H1 (cell line): Measurements from ENCODE around the gene PROSER3. TPM values are rescaled to one million over a fixed set of nuclear protein-coding genes. Genes with fewer than 3 reads are reported as not detected.

Experiments used
- CTCF ChIA-PET: fragments of 300-600 bp; sonication (Branson Sonifier 250); formaldehyde crosslinking; loops from one replicate; lab custom pipeline; 2021; ENCODE audit not compliant: partially characterized antibody; lab: Charles Lee
- POLR2A ChIA-PET: fragments of 300-600 bp; sonication (Branson Sonifier 250); formaldehyde crosslinking; loops from one replicate; lab custom pipeline; 2021; ENCODE audit warnings: inconsistent platforms; ENCODE audit not compliant: partially characterized antibody; lab: Charles Lee
- DNase-seq, 2 experiments: peaks; one replicate each; pipeline versions ENCODE4 v3.0.0 to v3.0.0-alpha.2; 2010 to 2022; ENCODE audit warnings: low spot score in 2 of 2, low read depth in 1 of 2, mixed read lengths in 1 of 2
- FAIRE-seq: peaks from 2 replicates; lab custom pipeline; 2011; peaks lifted over from hg19 to GRCh38; lab: Jason Lieb, UNC
- H2AFZ ChIP-seq: 2 replicates; pipeline ENCODE4 v1.8.1; 2012; ENCODE audit warnings: low read length, inconsistent platforms
- H2AK5ac ChIP-seq: 2 replicates; pipeline ENCODE4 v1.6.1; 2013; ENCODE audit warnings: low read depth, low read length
- H2BK120ac ChIP-seq: replicated peaks from 2 replicates; pipeline ENCODE3; 2013; ENCODE audit warnings: low read depth, low read length, inconsistent platforms
- H2BK12ac ChIP-seq: 2 replicates; pipeline ENCODE4 v1.6.1; 2013; ENCODE audit warnings: low read depth, low read length
- H2BK15ac ChIP-seq: 2 replicates; pipeline ENCODE4 v1.6.1; 2013; ENCODE audit warnings: low read length
- H2BK20ac ChIP-seq: 2 replicates; pipeline ENCODE4 v1.6.1; 2013; ENCODE audit warnings: low read length
- H2BK5ac ChIP-seq: 2 replicates; pipeline ENCODE4 v1.6.1; 2013; ENCODE audit warnings: low read depth, low read length
- H3K14ac ChIP-seq: 2 replicates; pipeline ENCODE4 v1.6.1; 2013; ENCODE audit warnings: inconsistent platforms; ENCODE audit not compliant: insufficient read length
- H3K18ac ChIP-seq: 2 replicates; pipeline ENCODE4 v1.6.1; 2013; ENCODE audit warnings: low read length; ENCODE audit errors: extremely low read depth
- H3K23ac ChIP-seq: 2 replicates; pipeline ENCODE4 v1.6.1; 2013; ENCODE audit warnings: inconsistent platforms; ENCODE audit not compliant: insufficient read length
- H3K23me2 ChIP-seq: 2 replicates; pipeline ENCODE4 v1.6.1; 2013; ENCODE audit warnings: low read depth, low read length
- H3K27ac ChIP-seq: 2 replicates; pipeline ENCODE4 v1.6.1; 2011; ENCODE audit warnings: low read depth, low read length, inconsistent platforms
- H3K27me3 ChIP-seq, 4 experiments: replicated peaks in 1 of 4; 1 replicate in 1 of 4; 2 replicates in 3 of 4; pipeline versions ENCODE4 v1.6.1 to v1.8.1; 2011 to 2013; ENCODE audit warnings: low read length in 3 of 4, mild to moderate bottlenecking in 3 of 4, inconsistent platforms in 2 of 4, mixed read lengths in 2 of 4, moderate library complexity in 1 of 4; ENCODE audit not compliant: control insufficient read depth in 3 of 4, insufficient read depth in 3 of 4; ENCODE audit errors: extremely low read depth in 1 of 4
- H3K36me3 ChIP-seq, 4 experiments: 2 replicates each; pipeline versions ENCODE4 v1.6.1 to v1.8.1; 2011 to 2013; ENCODE audit warnings: mild to moderate bottlenecking in 4 of 4, low read length in 3 of 4, moderate library complexity in 2 of 4, control low read depth in 1 of 4, inconsistent platforms in 1 of 4; ENCODE audit not compliant: insufficient read depth in 4 of 4, control insufficient read depth in 2 of 4
- H3K4ac ChIP-seq: replicated peaks from 2 replicates; pipeline ENCODE3; 2013; ENCODE audit warnings: low read length, low read depth, mixed read lengths, inconsistent platforms; ENCODE audit not compliant: insufficient read length
- H3K4me1 ChIP-seq, 4 experiments: replicated peaks in 1 of 4; 1 replicate in 1 of 4; 2 replicates in 3 of 4; pipeline versions ENCODE4 v1.6.1 to v1.8.1; 2011 to 2013; ENCODE audit warnings: low read length in 3 of 4, inconsistent platforms in 2 of 4, mixed read lengths in 1 of 4; ENCODE audit not compliant: insufficient read depth in 4 of 4, control insufficient read depth in 3 of 4
- H3K4me2 ChIP-seq, 2 experiments: 2 replicates each; pipeline versions ENCODE4 v1.6.1 to v1.8.1; 2011 to 2013; ENCODE audit warnings: low read depth in 2 of 2, low read length in 2 of 2, control low read depth in 1 of 2, inconsistent platforms in 1 of 2, mild to moderate bottlenecking in 1 of 2; ENCODE audit not compliant: insufficient read depth in 1 of 2
- H3K4me3 ChIP-seq, 4 experiments: fragments of 200-600, 300-600 bp in 1 of 4; sonication (generic), shearing (Covaris generic), sonication (Bioruptor Twin) in 1 of 4; 2 replicates each; pipeline versions ENCODE4 v1.5.1 to v1.8.1; 2011 to 2016; ENCODE audit warnings: low read length in 4 of 4, low read depth in 3 of 4, control low read depth in 2 of 4, inconsistent platforms in 2 of 4, mild to moderate bottlenecking in 2 of 4, mixed read lengths in 1 of 4, moderate library complexity in 1 of 4; ENCODE audit not compliant: insufficient read depth in 2 of 4; ENCODE audit errors: extremely low read depth in 1 of 4
- H3K56ac ChIP-seq: replicated peaks from 2 replicates; pipeline ENCODE3; 2013; ENCODE audit warnings: low read depth, mild to moderate bottlenecking, mixed read lengths, low read length, inconsistent platforms; ENCODE audit not compliant: insufficient read length
- H3K79me1 ChIP-seq: 2 replicates; pipeline ENCODE4 v1.6.1; 2013; ENCODE audit warnings: low read depth, low read length, control low read depth
- H3K79me2 ChIP-seq, 2 experiments: 2 replicates each; pipeline versions ENCODE4 v1.6.1 to v1.8.1; 2012 to 2013; ENCODE audit warnings: low read length in 2 of 2, mild to moderate bottlenecking in 2 of 2, inconsistent platforms in 1 of 2; ENCODE audit not compliant: insufficient read depth in 2 of 2, control insufficient read depth in 1 of 2
- H3K9ac ChIP-seq, 4 experiments: replicated peaks in 1 of 4; 1 replicate in 1 of 4; 2 replicates in 3 of 4; pipeline versions ENCODE4 v1.6.1 to v1.8.1; 2011 to 2013; ENCODE audit warnings: low read depth in 3 of 4, low read length in 3 of 4, control low read depth in 2 of 4, mild to moderate bottlenecking in 2 of 4, moderate library complexity in 2 of 4, inconsistent platforms in 1 of 4; ENCODE audit errors: extremely low read depth in 1 of 4
- H3K9me3 ChIP-seq, 2 experiments: 2 replicates each; pipeline versions ENCODE4 v1.6.1 to v1.8.1; 2012 to 2013; ENCODE audit warnings: mild to moderate bottlenecking in 2 of 2, moderate library complexity in 2 of 2, control low read depth in 1 of 2, inconsistent platforms in 1 of 2, low read depth in 1 of 2, low read length in 1 of 2, mixed read lengths in 1 of 2; ENCODE audit not compliant: insufficient read depth in 2 of 2
- H4K20me1 ChIP-seq, 2 experiments: replicated peaks in 1 of 2; 2 replicates each; pipeline versions ENCODE3 to v1.8.1; 2011 to 2013; ENCODE audit warnings: inconsistent platforms in 2 of 2, low read length in 2 of 2, mild to moderate bottlenecking in 1 of 2; ENCODE audit not compliant: insufficient read depth in 2 of 2, control insufficient read depth in 1 of 2
- H4K5ac ChIP-seq: 2 replicates; pipeline ENCODE4 v1.6.1; 2013; ENCODE audit warnings: low read length, low read depth, mixed read lengths, inconsistent platforms; ENCODE audit not compliant: insufficient read length
- H4K8ac ChIP-seq: 2 replicates; pipeline ENCODE4 v1.8.0; 2013; ENCODE audit warnings: mild to moderate bottlenecking, moderate library complexity, low read length, inconsistent platforms; ENCODE audit not compliant: insufficient read depth; ENCODE audit errors: extremely low read depth
- H4K91ac ChIP-seq: replicated peaks from 2 replicates; pipeline ENCODE3; 2013; ENCODE audit warnings: low read length, mixed read lengths, inconsistent platforms; ENCODE audit not compliant: insufficient read length
- CHD1 ChIP-seq: IDR thresholded peaks from 2 replicates; pipeline ENCODE4 v1.6.1; 2012; ENCODE audit warnings: low read depth, low read length, improper control_type of control experiment
- CTCF ChIP-seq, 3 experiments: IDR thresholded peaks; 1 replicate in 2 of 3; 2 replicates in 1 of 3; pipeline versions ENCODE4 v1.5.1 to v1.6.1; 2011; ENCODE audit warnings: low read length in 3 of 3, mild to moderate bottlenecking in 3 of 3, inconsistent platforms in 2 of 3, low read depth in 1 of 3, moderate library complexity in 1 of 3; ENCODE audit not compliant: insufficient read depth in 1 of 3; ENCODE audit errors: control extremely low read depth in 1 of 3
- GABPA ChIP-seq: IDR thresholded peaks from 2 replicates; pipeline ENCODE4 v1.6.1; 2011; ENCODE audit warnings: mild to moderate bottlenecking, low read length, moderate library complexity, borderline replicate concordance; ENCODE audit not compliant: insufficient read depth
- NANOG ChIP-seq: IDR thresholded peaks from 2 replicates; pipeline ENCODE4 v1.6.1; 2011; ENCODE audit warnings: low read length, low read depth, mild to moderate bottlenecking, inconsistent platforms; ENCODE audit not compliant: insufficient read depth, poor library complexity, severe bottlenecking
- RAD21 ChIP-seq, 2 experiments: IDR thresholded peaks in 1 of 2; conservative IDR thresholded peaks in 1 of 2; 2 replicates each; pipeline ENCODE4 v1.6.1; 2011; ENCODE audit warnings: low read depth in 2 of 2, low read length in 2 of 2, improper control_type of control experiment in 1 of 2, inconsistent platforms in 1 of 2, mild to moderate bottlenecking in 1 of 2, moderate library complexity in 1 of 2
- TEAD4 ChIP-seq: IDR thresholded peaks from 2 replicates; pipeline ENCODE4 v1.6.1; 2012; ENCODE audit warnings: low read depth, low read length, inconsistent platforms, mixed read lengths
- WGBS, 2 experiments: shearing (Covaris generic) in 1 of 2; methylation state at CpG; one replicate each; pipeline versions ENCODE4 v1.1.6 to v1.1.7; 2013 to 2015; ENCODE audit warnings: low lambda C conversion rate in 2 of 2, mixed read lengths in 2 of 2, inconsistent platforms in 1 of 2, low coverage in 1 of 2, missing lambda C conversion rate in 1 of 2; ENCODE audit not compliant: insufficient replicate concordance in 2 of 2, insufficient coverage in 1 of 2, insufficient read length in 1 of 2; ENCODE audit errors: extremely low coverage in 1 of 2, missing lambda C conversion rate in 1 of 2; 5-methylcytosine and 5-hydroxymethylcytosine counted together
- polyA plus RNA-seq, 7 experiments: library from polyadenylated mRNA; depleted of rRNA in 3 of 7; stranded (reverse) in 5 of 7; unstranded in 2 of 7; fragments of >200 nt in 5 of 7; fragments of 200-250 nt in 2 of 7; gene quantifications; 1 replicate in 5 of 7; 2 replicates in 1 of 7; 4 replicates in 1 of 7; pipeline versions ENCODE4 v1.2.1 to v1.2.3, GENCODE V29; 2011 to 2013; ENCODE audit warnings: missing spikeins in 2 of 7, mixed read lengths in 2 of 7
- total RNA-seq: library from RNA; stranded (reverse); fragmentation: NEBNext Ultra II Directional; extraction: Animal tissue kit (Norgen Biotek cat#: 25700); gene quantifications from 2 replicates; pipeline ENCODE4 v1.2.1, GENCODE V29; 2021

PROSER3 gene
- total and polyA plus RNA-seq, 2 of the 8 experiments (the other 6 are each of a cell fraction or from before 2014, with no cell fraction given), result 17.8 to 28.9 TPM

- 0 out of 2 replicates have a peak overlapping the region, but pooled peaks have one; percentile 16 for H2BK15ac ChIP-seq
- WGBS, 2 experiments, result 52% methylated on average over 21 of the region's 28 CpGs; no CpG with 5 or more reads in 1 of the 2 experiments
- H3K36me3 ChIP-seq, result no peaks in the 10 kb centered on the region
- H4K5ac ChIP-seq, result peak overlapping the region; percentile 40
- no peaks in the 10 kb centered on the region; a peak in 1 of 7 replicates for H3K27me3 ChIP-seq
- peak overlapping the region; percentile 58; the same call in 1 of the 2 replicates for H4K8ac ChIP-seq
- peak overlapping the region; percentile 67 to 85 for H3K4me2 ChIP-seq
- peaks cover 0 to 12% (median 4%) of the 10 kb centered on the region in 4 experiments; a peak in 6 of 7 replicates for H3K4me1 ChIP-seq
- H3K27ac ChIP-seq, result no peak overlapping the region
- no peak for DNase-seq
- H3K23ac ChIP-seq, result no peak overlapping the region
- no peak overlapping the region for H2AK5ac ChIP-seq
- H3K18ac ChIP-seq, result peak overlapping the region; percentile 87
- peak overlapping the region; percentile 74 for H4K91ac ChIP-seq
- peak overlapping the region; percentile 69 for H3K4ac ChIP-seq
- no peak overlapping the region for H2AFZ ChIP-seq
- H3K9me3 ChIP-seq, result no peaks in the 10 kb centered on the region
- TF ChIP-seq RAD21 (IDR thresholded peaks at IDR 0.05 in 1 of 2, conservative IDR thresholded peaks at IDR 0.05 in 1 of 2; ENCODE audit: low read depth in 2 of 2, low read length in 2 of 2), result peak; percentile 56 to 70
- TF ChIP-seq CTCF (IDR thresholded peaks at IDR 0.05; ENCODE audit: control extremely low read depth in 1 of 3, insufficient read depth in 1 of 3, low read depth in 1 of 3, low read length in 3 of 3), result peak; percentile 60 to 67 (median 64)
- 0 out of 2 replicates have a peak, but pooled peaks have one; percentile 10 for TF ChIP-seq GABPA
- no peak for TF ChIP-seq NANOG
- TF ChIP-seq CHD1, result no peak
- TF ChIP-seq TEAD4, result no peak
- TF ChIP-seq, all 59 proteins: peak for 3
- Histone ChIP-seq H3K23me2 (peaks cover 11% of the 10 kb centered on the region), H3K9ac (no peak overlapping the region), H3K14ac (no peak overlapping the region), H4K20me1 (peaks cover 0 to 12% of the 10 kb centered on the region in 2 experiments), H2BK12ac (peak overlapping the region; percentile 84; the same call in 1 of the 2 replicates), H3K56ac (peak overlapping the region; percentile 82), H3K79me2 (no peaks in the 10 kb centered on the region), H3K4me3 (peak overlapping the region in 2 of 4 experiments; percentile 42 to 72; a peak in 5 of 8 replicates), H2BK20ac (no peak overlapping the region), H3K79me1 (no peaks in the 10 kb centered on the region), H2BK120ac (no peak overlapping the region), H2BK5ac (0 out of 2 replicates have a peak overlapping the region, but pooled peaks have one; percentile 60)
- CTCF ChIA-PET, result interaction anchor here (0.8 to 1.6 kb wide), 16 partner anchors 17 to 157 kb away, joined by 3 to 7 read pairs (median 4); no protein-coding TSS in a partner anchor
- POLR2A ChIA-PET, result interaction anchor here (0.9 to 1.8 kb wide), 6 partner anchors 7 to 53 kb away, joined by 3 to 7 read pairs (median 4); partner anchors contain the start of genes PSENEN and U2AF1L4
- no peak for FAIRE-seq
Observed at GRCh38 chr19:35783469-35784434, 25.8 kb downstream of the PROSER3 start.
